ENCODE measurements around the gene PGP.

The PGP gene

GRCh38 chr16:2237493-2238149, 23.0 kb upstream of the PGP start:
- no peak for DNase-seq (ENCODE audit: low spot score)

GRCh38 chr16:2237102-2237482, 22.5 kb upstream of the PGP start:
- DNase-seq (ENCODE audit: low spot score), result no peak

- no peak for DNase-seq (ENCODE audit: low spot score)
Observed at GRCh38 chr16:2236337-2237101, 21.9 kb upstream of the PGP start, which contains the start of gene DNASE1L2. Gene DNASE1L2, plus strand, starts transcription at chr16:2236444. Its CDS starts 373 bp downstream, at chr16:2236817.

DNA sequence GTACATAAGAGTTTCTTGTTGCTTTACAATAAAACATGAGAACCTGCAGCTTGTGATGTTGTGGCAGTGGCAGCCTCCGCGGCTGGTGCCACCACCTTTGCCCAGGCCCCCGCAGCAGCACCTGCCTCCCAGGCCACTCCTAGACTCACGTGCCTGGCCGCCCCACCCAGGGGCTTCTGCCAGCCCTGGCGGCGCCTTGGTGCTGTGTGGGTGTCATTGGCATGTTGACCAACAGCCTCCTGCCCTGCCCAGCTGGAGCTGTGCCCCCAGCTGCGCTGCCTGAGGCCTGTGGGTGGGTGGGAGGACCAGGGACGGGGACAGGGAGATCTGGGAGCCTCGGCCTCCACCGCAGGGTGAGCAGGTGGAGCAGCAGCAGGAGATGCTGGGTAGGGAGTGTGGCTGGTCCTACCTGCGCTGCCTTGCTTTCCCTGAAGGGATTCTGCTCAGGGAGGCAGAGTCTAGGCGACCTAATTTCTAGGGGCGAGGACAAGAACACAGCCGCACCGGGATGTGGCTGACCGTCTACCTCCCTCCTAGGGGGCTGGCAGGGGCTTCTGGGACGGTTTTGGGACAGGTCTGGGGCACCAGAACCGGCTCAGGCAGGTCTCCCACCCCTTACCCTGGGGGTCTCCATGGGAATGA, 21.2 kb upstream of the PGP start:
- DNase-seq (ENCODE audit: low spot score), result no peak

GRCh38 chr16:2235234-2235651, 20.6 kb upstream of the PGP start:
- DNase-seq (ENCODE audit: low spot score), result no peak

- no peak for DNase-seq (ENCODE audit: low spot score)
Observed at GRCh38 chr16:2234813-2235170, 20.2 kb upstream of the PGP start.

- DNase-seq (ENCODE audit: low spot score), result peak; percentile 73
Observed at GRCh38 chr16:2233872-2234812, 19.5 kb upstream of the PGP start.

- DNase-seq (ENCODE audit: low spot score), result no peak
Observed at GRCh38 chr16:2233046-2233775, 18.6 kb upstream of the PGP start.

DNA sequence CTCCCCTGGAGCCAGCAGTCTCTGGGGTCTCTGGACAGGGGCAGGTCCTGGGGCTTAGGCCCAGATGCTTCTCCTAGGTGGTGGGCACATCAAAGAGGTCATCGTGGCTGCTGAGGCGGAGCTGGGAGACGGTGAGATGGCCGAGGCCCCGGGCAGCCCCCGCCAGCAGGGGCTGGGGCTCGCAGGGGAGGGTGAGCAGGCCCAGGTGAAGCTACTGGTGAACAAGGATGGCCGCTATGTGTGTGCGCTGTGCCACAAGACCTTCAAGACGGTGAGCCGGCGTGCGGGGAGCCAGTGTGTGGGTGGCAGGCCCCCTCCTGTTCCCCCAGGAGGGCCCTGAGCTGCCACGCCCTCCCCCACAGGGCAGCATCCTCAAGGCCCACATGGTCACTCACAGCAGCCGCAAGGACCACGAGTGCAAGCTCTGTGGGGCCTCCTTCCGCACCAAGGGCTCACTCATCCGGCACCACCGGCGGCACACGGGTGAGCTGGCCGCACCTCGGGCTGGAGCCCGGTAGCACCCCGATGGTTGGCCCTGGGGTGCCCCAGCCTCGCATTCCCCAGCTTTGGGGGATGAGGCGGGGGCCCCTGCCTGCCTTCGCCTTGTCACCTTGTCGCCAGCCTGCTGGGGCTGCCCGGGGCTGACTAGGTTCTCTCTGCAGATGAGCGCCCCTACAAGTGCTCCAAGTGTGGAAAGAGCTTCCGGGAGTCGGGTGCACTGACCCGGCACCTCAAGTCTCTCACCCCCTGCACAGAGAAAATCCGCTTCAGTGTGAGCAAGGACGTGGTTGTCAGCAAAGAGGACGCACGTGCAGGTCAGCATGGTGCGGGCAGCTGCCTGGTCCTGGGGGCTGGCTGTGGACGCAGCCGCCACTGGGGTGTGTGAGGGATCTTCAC, 17.7 kb upstream of the PGP start:
- no peak for DNase-seq (ENCODE audit: low spot score)

DNA sequence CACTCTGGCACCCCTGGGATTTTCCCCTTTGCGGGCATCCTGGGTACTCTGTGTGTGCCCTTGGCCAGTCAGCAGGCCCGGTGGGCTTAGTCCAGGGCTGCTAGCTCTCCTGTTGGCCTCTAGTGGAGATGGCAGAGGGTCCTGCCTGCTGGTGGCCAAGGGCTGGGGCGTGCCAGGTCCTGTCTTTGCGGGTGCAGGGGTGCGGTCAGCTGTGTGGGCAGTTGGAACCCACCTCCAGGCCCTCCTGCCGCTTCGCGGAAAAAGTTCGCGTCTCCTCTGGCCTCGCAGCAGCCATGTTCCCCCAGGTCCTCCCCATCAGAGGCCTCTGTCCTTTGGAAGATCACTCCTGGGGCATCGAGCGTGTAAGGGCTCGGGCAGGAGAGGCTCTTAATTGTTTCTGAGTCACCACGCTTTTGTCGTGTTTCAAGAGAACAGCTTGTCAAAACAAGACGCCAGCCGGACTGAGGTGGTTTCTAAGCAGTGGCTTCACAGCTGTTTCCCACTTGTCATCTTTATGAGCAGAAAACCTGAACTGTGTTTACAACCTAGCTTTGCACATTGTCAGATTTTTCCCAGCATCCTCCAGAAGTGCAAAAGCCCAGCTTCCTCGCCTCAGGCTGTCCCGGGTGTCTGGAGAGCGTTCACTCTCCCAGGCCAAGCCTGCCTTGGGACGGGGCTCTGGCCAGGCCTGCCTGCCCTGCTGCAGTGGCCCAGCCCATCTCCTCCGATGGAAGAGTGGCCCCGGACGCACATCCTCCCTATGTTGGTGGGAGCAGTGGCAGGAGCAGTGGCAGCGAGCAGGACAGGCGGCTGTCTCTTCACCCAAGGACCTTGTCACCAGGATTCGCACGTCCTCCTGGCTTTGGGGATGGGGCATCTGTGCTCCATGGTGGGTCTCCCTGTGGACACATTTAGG, 16.6 kb upstream of the PGP start:
- DNase-seq (ENCODE audit: low spot score), result no peak

GRCh38 chr16:2230376-2230775, 15.7 kb upstream of the PGP start:
- DNase-seq (ENCODE audit: low spot score), result no peak

DNA sequence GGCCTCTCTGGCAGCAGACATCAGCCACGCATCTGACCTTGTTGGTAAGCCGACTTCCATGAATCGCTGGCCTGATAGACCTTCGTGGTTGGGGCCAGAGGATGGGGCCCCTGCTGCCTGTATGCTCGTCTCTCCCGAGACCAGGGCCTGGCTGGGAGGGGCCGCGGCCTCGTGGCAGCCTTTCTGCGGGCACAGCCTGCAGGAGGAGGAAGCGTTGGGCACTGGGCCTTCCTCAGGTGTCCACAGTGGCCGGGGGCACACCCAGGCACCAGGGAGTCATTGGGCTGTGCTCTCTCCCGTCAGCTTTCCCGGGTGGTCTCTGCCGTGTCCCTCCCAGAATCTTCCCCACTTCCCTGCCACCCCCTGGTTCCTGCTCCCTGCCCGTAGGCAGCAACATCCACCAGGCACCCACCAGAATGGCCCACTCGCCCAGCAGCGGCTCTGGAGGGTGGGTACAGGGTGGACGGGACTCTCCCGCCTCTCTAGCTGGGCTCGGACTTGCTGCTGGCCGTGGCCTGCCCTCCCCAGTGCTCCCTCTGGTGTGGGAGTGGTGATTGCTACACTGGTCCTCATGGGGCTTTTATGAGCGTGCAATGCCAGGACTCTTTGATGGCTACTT, 15.1 kb upstream of the PGP start:
- no peak for DNase-seq (ENCODE audit: low spot score)

GRCh38 chr16:2229091-2229490, 14.5 kb upstream of the PGP start:
- no peak for DNase-seq (ENCODE audit: low spot score)

DNA sequence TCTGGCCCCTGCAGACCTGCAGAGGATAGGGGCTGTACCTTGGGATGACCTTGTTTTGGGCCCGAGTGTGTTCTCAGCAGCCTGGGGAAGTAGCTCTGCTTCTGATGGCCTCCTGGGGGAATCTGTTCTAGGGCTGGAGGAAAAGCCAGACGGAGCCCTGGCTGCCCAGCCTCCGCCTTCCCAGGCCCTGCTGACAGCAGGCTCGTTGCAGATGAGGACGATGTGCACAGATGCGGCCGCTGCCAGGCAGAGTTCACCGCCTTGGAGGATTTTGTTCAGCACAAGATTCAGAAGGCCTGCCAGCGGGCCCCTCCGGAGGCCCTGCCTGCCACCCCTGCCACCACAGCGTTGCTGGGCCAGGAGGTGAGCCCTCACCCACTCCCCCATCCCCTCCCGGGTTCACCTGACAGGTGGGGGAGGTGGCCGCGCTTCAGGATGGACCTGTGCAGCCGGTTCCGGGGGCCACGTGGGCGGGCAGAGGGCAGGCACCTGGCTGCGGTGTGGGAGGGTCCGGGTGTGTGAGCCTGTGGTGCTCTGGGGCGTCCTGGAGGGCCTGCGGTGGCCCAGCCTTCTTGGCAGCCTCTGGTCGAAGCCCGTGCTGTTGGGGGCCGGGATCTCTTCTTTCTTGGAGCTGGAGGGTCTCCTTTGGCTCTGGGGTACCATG, 13.7 kb upstream of the PGP start:
- no peak for DNase-seq (ENCODE audit: low spot score)

DNA sequence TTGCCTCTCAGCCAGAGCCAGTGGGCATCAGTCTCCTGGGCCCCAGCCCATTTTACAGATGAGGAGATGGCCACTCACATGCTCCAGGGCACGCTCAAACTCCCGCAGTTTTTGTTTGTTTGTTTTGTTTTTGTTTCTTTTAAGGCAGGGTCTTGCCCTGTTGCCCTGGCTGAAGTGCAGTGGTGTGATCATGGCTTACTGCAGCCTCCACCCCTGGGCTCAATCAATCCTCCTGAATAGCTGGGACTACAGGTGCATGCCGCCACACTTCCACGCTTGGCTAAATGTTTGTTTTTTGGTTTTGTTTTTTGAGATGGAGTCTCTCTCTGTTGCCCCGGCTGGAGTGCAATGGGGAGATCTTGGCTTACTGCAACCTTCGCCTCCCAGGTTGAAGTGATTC, 12.3 kb upstream of the PGP start:
- DNase-seq (ENCODE audit: low spot score), result no peak

DNA sequence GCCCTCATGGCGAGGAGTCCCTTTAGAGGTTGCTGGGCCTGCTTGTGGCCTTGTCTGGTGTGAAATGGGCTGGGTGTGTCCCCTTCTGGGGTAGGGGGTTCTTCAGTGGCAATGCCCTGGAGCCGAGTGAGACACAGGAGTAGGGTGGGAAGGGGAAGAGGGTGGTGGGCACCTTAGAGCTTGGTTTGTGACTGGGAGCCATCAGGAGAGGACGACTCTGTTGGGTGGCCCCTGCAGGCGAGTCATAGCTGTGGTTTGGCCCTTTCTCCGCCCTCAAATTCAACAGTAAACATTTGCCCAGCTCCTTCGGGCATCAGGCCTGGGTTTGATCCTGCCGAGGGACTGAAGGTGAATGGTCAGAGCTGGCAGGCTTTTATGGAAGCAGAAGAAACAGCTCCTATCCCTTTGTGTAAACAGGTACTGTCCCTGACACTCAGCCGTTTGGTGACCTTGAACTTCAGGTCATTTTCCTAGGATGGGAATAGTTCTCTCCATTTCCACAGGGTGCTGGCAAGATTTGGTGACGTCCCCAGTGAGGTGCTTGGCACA, 11.7 kb upstream of the PGP start:
- DNase-seq (ENCODE audit: low spot score), result no peak

GRCh38 chr16:2223942-2224486, 9.4 kb upstream of the PGP start:
- peak; percentile 66 for DNase-seq (ENCODE audit: low spot score)
